ENCODE measurements around the gene CPD. TPM values are rescaled to one million over a fixed set of nuclear protein-coding genes. Genes with fewer than 3 reads are reported as not detected.

The CPD gene
- total RNA-seq, 4 donors from 2014 or later = 70.9 to 143 (median 77.5) TPM

DNA sequence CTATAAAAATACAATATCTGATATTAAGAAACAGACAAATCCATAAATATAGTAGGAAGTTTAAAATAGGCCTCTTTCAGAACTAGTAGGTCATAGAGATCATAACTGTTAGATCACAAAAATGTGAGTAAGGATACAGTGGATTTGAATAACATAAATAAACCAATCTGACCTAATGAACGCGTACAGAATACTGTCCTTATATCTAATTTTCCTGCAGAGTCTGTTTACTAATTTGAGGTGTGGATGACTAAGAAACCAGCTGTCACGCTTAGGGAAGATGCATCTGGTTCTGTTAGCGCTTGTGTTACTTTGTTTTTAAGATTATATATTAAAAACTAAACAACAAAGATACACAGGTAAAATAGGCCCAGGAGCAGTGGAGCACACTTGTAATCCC, 14.8 kb downstream of the CPD start:
- TF ChIP-seq, protein P1, sequence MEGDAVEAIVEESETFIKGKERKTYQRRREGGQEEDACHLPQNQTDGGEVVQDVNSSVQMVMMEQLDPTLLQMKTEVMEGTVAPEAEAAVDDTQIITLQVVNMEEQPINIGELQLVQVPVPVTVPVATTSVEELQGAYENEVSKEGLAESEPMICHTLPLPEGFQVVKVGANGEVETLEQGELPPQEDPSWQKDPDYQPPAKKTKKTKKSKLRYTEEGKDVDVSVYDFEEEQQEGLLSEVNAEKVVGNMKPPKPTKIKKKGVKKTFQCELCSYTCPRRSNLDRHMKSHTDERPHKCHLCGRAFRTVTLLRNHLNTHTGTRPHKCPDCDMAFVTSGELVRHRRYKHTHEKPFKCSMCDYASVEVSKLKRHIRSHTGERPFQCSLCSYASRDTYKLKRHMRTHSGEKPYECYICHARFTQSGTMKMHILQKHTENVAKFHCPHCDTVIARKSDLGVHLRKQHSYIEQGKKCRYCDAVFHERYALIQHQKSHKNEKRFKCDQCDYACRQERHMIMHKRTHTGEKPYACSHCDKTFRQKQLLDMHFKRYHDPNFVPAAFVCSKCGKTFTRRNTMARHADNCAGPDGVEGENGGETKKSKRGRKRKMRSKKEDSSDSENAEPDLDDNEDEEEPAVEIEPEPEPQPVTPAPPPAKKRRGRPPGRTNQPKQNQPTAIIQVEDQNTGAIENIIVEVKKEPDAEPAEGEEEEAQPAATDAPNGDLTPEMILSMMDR (IDR thresholded peaks at IDR 0.05; ENCODE audit: low read depth) = no peak

DNA sequence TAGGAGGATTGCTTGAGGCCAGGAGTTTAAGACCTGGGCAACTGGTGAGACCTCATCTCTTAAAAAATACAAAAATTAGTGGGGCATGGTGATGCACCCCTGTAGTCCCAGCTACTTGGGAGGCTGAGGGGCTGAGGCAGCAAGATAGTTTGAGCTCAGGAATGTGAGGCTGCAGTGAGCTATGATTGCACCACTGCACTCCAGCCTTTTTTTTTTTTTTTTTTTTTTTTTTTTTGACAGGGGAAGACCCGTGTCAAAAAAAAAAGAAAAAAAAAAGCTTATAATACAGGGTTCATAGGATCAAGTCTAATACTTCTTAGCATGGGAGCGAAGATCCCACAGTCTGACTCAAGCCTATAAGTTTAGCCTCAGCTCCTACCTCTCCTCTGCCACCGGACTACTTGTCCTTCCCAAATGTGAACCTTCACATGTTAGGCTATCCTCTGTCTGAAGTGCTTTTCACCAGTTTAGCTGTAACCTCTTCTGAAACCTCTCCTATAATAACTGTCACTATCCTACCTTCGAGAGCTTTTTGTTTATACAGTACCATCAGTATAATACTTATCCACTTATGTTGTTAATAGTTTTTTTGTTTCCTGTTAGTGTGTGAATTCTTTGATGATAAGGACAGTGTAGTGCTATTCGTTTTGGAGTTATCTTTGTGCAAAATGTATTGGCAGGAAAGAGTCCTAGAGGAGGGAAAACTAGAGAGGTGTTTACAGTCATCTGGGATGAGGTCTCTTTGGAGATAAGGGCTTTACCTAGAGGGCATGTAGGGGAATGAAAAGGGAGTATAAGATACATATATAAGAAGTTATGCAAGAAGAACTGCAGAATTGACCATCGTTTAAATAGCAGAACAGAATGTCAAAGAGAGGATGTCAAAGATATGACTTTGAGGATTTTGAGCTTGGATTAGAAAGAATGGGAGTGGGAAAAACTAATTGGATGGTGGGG, 15.5 kb downstream of the CPD start:
- TF ChIP-seq, protein P1 (IDR thresholded peaks at IDR 0.05; ENCODE audit: low read depth) = no peak

DNA sequence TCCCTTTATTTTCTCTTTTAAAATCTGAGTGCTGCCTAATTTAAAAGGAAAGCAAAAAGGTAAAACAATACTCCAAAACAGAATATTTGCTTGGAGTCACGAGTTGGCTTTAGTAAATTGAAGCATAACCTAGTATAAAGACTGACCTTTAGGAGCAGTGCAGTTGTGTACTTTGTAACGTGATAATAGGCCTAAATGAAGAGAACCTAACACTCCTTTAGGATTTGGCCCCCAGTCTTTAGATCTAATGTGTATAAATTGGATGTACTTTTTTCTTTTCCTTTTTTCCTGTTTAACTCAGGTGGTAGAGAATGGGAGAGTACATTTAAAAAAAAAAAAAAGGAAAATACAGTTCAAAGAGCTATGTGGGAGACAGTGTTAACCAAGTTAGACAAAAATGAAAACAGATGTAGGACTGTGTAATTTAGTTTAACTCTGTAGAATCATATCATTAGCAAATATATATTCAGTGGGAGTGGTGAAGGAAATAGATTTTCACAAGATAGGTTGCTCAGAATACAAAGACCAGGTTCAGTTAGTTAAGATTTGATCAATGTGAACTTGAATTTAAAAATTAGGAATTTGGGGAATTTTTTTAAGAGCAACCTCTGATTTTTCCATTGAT, 16.8 kb downstream of the CPD start:
- TF ChIP-seq, protein P1 (IDR thresholded peaks at IDR 0.05; ENCODE audit: low read depth) = no peak

DNA sequence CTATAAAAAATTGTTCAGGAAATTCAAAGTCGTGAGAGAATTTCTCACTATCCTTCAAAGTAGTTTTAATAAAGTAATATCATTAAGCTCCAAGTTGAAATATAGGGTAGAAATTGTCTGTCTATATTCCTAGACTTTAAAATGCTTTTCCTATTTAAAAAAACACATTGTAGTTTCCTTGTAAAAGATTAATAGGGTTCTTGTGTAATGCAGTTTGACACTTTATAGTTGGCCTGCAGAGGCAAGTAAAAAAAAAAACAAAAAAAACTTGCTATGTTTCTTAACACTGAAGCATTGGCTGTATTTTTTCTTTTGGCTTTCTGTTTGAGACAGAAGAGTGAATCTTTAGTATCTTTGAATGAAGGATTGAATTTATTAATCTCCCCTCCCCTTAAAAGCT, 17.4 kb downstream of the CPD start:
- TF ChIP-seq, protein P1 (IDR thresholded peaks at IDR 0.05; ENCODE audit: low read depth) = no peak

DNA sequence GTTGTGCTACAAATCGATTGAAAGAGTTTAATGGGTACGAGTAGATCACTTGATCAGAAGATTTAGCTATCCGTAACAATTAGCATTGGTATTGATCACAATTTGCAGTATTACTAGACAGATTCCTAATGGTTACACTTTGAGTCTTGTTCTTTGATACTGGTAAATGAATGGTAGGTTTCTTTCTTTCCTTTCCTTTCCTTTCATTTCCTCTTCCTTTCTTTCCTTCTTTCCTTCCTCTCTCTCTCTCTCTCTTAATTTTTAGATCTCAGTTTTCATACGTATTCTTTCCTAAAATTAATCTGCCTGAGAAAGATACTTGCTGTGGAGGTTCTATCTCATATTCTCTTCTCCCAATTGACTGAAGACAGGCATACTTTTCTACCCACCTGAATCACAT, 17.9 kb downstream of the CPD start:
- TF ChIP-seq, protein P1 (IDR thresholded peaks at IDR 0.05; ENCODE audit: low read depth) = no peak

DNA sequence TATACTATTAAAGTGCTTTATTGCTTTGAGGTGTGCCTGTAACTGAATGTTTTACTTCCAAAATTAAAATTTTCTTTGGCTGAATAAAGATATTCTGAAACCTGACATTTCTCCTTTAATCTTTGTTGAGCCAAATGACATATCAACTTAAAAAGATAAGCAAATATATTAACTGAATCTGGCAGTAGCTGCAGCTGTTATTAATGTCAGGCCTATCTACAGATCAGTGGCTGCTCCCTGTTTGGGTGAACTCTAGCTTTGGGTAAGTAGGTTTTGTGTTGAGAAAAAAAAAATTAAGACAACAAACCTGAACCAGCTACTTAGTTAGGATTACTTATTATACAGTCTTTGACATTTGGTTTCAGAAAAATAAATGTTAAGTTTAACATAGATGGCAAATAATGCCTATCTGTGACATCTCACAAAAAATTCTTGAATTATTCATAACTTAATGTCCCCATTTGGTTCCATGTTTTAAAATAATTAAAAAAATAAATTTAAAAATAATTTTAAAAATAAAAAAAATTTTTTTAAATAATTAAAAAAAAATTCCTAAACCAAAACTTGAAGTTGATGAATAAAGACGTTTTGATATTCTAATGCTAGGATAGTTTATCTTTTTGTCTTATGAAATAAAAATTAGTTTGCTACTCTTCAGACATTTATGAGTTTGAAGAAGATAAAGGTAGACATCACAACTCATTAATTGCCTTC, 19.8 kb downstream of the CPD start:
- TF ChIP-seq, protein P1 (IDR thresholded peaks at IDR 0.05; ENCODE audit: low read depth) = no peak

DNA sequence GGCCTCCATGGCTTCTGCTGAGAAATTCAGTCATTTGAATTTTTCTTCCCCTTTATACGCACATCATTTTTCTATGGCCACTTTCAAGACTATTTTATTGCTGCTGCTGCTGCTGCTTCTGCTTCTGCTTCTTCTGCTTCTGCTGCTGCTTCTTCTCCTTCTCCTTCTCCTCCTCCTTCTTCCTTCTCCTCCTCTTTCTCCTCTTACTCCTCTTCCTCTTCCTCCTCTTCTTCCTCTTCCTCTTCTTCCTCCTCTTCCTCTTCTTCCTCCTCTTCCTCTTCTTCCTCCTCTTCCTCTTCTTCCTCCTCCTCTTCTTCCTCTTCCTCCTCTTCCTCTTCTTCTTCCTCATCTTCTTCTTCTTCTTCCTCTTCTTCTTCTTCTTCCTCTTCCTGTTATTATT, 22.4 kb downstream of the CPD start:
- TF ChIP-seq, protein P1 (IDR thresholded peaks at IDR 0.05; ENCODE audit: low read depth) = no peak
